NCI-H82 (cell line): Measurements from ENCODE around the gene ZNF12.

Experiments
- DNase-seq: peaks from one replicate; lab custom pipeline; 2025; lab: John Stamatoyannopoulos, UW

The ZNF12 gene

DNA sequence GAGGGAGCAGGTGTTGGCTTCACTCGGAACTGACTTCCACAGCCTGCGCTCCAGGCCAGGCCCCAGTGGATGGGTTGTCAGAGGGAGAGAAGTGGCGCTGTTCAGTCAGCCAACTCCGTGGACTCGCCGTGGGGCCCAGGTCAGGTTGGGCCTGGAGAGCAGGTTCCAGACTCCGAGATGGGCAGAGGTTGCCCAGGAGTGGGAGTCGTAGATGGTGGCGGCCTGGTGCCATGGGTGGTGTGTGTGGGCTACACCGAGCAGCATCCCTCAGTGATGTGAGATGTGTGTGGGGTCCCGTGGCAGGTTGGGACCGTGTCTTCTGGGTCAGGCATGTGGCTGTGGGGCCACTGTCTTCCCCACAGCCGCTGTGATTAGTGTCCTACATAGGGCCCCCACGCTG is 59.2 kb downstream of the ZNF12 start:
- no peak for DNase-seq

DNA sequence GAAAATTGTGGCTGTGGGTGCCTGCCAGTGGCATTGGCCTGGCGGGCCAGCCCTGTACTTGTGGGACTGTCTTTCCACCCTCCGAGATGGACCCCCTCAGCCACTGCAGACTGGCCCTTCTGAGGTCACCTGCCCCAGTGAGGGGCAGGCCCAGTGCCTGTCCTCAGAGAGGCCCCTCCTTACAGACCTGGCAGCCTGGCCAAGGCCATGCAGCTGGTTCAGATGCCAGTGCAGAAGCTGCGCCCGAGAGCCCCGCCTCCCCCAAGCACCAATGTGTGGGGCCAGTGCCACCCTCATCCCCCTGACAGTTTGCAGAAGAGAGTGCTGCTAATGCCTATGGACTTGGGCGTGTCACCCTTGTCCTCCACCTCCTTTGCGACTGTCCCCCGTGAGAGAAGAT is 59.7 kb downstream of the ZNF12 start:
- no peak for DNase-seq

DNA sequence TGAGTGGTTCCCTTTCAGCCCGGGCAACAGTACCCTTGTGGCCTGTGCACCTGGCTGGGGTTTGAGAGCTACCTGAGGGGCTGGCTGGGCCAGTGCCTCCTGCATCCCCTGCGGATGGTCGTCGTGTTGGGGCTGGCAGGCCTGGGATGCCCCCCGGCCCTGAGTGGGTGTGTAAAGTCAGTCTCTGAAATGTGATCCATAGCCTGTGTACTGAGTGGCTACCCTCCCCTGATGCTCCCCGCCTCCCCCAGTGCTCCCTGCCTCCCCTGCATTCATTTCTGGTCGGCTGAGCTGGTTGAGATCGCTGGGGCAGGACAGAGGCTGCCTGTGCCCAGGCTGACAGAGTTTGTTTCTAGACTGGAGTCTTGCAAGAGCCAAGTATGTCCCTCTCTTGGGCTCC is 60.3 kb downstream of the ZNF12 start:
- DNase-seq = no peak

GRCh38 chr7:6644728-6645127 is 62.0 kb downstream of the ZNF12 start:
- no peak for DNase-seq

DNA sequence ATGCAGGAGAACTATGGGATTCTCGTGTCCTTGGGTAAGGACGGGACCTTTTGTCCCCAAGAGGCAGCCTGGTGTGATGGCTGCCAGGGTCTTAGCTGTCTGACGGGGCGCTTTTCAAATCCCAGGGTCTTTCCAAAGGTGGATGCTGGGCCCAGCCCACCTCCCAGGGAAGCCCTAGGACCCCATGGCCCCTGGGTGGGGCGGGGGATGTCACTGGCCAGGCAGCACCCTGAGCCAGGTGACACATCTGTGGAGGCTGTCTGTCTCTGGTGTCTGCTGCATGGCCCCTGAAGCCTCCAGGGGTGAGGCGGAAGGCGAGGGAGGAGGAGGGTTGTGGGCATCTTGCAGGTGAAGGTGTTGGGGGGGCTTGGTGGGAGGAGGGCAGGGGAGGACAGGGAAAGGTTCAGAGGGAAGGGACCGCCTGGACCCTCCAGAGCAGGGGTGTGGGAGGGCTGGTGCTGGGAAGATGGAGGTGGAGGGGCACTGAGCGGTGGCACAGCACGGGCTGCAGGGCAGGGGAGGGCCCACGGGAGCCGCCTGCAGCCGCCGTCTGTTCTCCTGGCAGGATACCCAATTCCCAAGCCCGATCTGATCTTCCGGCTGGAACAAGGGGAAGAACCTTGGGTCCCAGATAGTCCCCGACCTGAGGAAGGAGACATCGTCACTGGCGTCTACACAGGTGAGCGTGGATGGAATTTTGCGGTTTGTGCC is 62.7 kb downstream of the ZNF12 start:
- DNase-seq = no peak

GRCh38 chr7:6642861-6643640 is 63.7 kb downstream of the ZNF12 start:
- no peak for DNase-seq

GRCh38 chr7:6642239-6642839 is 64.4 kb downstream of the ZNF12 start:
- no peak for DNase-seq

- no peak for DNase-seq
Observed at GRCh38 chr7:6641305-6642035, 65.3 kb downstream of the ZNF12 start.

GRCh38 chr7:6640246-6640721 is 66.5 kb downstream of the ZNF12 start:
- DNase-seq = peak; percentile 90

DNA sequence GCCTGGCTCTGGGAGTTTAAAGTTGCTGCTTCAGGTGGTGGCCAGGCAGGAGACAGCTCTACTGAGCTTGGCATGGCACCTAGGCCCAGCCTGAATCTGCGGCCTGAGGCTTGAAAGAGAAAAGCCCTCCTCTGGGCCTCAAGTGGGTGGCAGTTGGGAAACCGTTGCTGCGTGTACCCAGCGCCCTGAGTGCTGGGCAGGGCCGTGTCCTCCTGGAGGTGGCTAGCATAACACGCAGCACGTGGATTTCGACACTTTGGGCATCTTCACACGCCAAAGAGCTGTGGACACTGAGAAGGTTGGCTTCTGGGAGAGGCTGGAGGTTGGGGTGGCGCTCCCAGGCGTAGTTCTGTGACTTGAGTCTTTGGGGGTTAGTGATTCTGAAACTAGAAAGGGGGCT is 67.1 kb downstream of the ZNF12 start:
- DNase-seq = no peak

DNA sequence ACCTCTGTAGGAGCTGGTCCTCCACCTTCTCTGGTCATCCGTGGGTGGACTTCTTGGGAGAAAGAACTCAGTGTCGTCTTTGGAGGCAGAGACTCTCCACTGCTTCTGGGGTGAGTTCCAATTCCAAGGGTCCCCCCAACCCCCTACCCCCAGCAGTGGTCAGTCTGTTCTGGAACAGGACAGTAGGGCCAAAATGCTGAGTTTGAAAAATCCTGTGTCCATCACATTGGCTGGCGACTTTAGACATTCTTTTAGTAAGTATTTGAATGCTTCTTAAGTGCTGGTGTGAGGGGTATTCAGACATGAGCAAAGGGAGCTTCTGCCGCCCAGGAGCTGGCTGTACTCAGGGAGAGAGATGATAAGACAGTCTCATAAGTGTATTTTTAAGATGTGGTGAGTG is 67.7 kb downstream of the ZNF12 start:
- no peak for DNase-seq
